Fibroblast of pulmonary artery (primary cell): ENCODE measurements around the gene BCL2L13.

ENCODE experiments used
- DNase-seq: peaks from one replicate; pipeline ENCODE4 v3.0.0-alpha.2; 2010; ENCODE audit warnings: low read depth
- H3K4me3 ChIP-seq: replicated peaks from 2 replicates; pipeline ENCODE4 v1.5.1; 2011; ENCODE audit warnings: low read depth, mild to moderate bottlenecking, control low read depth, low read length, moderate library complexity
- TF ChIP-seq, protein P1 (sequence below): IDR thresholded peaks from 2 replicates; pipeline ENCODE4 v1.5.1; 2011; ENCODE audit warnings: mild to moderate bottlenecking, control low read depth, low read length, inconsistent platforms; ENCODE audit errors: missing control alignments

Gene BCL2L13

DNA sequence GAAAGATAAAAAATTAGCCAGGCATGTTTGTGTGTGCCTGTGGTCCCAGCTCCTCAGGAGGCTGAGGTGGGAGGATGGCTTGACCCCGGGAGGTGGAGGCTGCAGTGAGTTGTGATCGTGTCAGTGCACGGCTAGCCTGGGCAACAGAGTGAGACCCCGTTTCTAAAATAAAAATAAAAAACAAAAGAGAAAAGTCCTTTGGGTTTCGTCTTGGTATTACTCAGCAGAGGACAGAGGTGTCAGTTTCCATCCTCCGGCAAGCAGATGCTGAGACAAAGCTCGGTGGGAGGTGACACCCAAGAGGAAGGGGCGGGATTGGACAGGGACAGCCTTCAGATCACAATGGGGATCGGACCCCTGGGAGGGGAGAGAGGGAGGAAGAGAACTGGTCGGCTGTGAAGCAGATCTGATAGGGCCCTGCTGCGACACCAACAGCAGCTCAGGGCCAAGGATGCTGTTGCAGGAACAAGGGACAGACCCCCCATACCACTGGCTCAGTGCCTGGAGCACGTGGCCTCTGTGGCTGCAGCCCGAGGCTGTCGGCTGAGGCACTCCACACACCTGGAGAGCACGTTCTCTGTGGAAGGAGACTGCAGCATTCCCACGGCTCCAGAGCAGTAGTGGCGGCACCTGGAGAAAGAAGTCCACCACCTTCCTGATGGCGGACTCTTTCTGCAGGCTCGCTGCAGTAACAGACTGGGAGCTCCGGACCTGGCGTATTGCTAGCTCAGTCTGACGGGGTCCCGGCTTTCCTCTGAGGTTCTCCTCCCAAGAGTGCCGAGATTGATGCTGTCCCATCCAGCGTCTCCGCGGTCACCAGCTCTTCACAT, 140.9 kb downstream of the BCL2L13 start:
- TF ChIP-seq, protein P1, sequence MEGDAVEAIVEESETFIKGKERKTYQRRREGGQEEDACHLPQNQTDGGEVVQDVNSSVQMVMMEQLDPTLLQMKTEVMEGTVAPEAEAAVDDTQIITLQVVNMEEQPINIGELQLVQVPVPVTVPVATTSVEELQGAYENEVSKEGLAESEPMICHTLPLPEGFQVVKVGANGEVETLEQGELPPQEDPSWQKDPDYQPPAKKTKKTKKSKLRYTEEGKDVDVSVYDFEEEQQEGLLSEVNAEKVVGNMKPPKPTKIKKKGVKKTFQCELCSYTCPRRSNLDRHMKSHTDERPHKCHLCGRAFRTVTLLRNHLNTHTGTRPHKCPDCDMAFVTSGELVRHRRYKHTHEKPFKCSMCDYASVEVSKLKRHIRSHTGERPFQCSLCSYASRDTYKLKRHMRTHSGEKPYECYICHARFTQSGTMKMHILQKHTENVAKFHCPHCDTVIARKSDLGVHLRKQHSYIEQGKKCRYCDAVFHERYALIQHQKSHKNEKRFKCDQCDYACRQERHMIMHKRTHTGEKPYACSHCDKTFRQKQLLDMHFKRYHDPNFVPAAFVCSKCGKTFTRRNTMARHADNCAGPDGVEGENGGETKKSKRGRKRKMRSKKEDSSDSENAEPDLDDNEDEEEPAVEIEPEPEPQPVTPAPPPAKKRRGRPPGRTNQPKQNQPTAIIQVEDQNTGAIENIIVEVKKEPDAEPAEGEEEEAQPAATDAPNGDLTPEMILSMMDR, result no peak
- DNase-seq, result no peak
- H3K4me3 ChIP-seq, result no peak overlapping the region

DNA sequence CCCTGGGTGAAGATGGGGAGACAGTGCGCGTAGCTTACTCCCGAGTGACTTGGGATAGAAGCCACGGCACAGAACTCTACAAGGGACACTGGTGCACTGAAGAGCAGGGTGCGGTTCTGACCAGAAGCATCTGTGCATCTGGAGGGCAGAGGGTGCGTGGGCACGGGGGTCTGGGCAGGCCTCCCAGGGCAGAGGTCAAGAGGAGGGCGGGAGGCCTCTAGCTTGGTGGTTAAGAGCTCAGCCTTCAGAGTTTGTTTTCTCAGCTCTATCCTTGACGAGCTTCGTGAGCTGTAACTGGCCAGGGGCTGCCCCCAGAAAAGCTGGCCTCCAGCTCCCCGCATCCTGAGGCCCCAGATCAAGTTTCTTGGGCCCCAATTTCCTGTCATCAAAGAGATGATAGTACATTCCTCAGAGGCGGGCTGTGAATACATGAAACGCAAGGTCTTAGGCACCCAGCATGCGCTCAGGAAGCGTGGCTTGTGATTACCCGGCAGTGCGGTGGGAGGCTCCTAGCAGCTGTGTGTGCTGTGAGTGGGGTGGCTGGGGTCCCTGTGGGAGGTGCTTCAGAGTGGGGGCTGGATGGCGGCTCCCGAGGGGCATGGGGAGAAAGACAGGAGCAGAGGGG, 141.7 kb downstream of the BCL2L13 start:
- no peak overlapping the region for H3K4me3 ChIP-seq
- DNase-seq, result no peak
- TF ChIP-seq, protein P1, result no peak
